H1 (cell line): Measurements from ENCODE around the gene SPAAR. TPM values are rescaled to one million over a fixed set of nuclear protein-coding genes. Genes with fewer than 3 reads are reported as not detected.

Experiments
- CTCF ChIA-PET: fragments of 300-600 bp; sonication (Branson Sonifier 250); formaldehyde crosslinking; loops from one replicate; lab custom pipeline; 2021; ENCODE audit not compliant: partially characterized antibody; lab: Charles Lee
- POLR2A ChIA-PET: fragments of 300-600 bp; sonication (Branson Sonifier 250); formaldehyde crosslinking; loops from one replicate; lab custom pipeline; 2021; ENCODE audit warnings: inconsistent platforms; ENCODE audit not compliant: partially characterized antibody; lab: Charles Lee
- DNase-seq, 2 experiments: peaks; one replicate each; pipeline versions ENCODE4 v3.0.0 to v3.0.0-alpha.2; 2010 to 2022; ENCODE audit warnings: low spot score in 2 of 2, low read depth in 1 of 2, mixed read lengths in 1 of 2
- FAIRE-seq: peaks from 2 replicates; lab custom pipeline; 2011; peaks lifted over from hg19 to GRCh38; lab: Jason Lieb, UNC
- H2AFZ ChIP-seq: 2 replicates; pipeline ENCODE4 v1.8.1; 2012; ENCODE audit warnings: low read length, inconsistent platforms
- H2AK5ac ChIP-seq: 2 replicates; pipeline ENCODE4 v1.6.1; 2013; ENCODE audit warnings: low read depth, low read length
- H2BK120ac ChIP-seq: replicated peaks from 2 replicates; pipeline ENCODE3; 2013; ENCODE audit warnings: low read depth, low read length, inconsistent platforms
- H2BK12ac ChIP-seq: 2 replicates; pipeline ENCODE4 v1.6.1; 2013; ENCODE audit warnings: low read depth, low read length
- H2BK15ac ChIP-seq: 2 replicates; pipeline ENCODE4 v1.6.1; 2013; ENCODE audit warnings: low read length
- H2BK20ac ChIP-seq: 2 replicates; pipeline ENCODE4 v1.6.1; 2013; ENCODE audit warnings: low read length
- H2BK5ac ChIP-seq: 2 replicates; pipeline ENCODE4 v1.6.1; 2013; ENCODE audit warnings: low read depth, low read length
- H3K14ac ChIP-seq: 2 replicates; pipeline ENCODE4 v1.6.1; 2013; ENCODE audit warnings: inconsistent platforms; ENCODE audit not compliant: insufficient read length
- H3K18ac ChIP-seq: 2 replicates; pipeline ENCODE4 v1.6.1; 2013; ENCODE audit warnings: low read length; ENCODE audit errors: extremely low read depth
- H3K23ac ChIP-seq: 2 replicates; pipeline ENCODE4 v1.6.1; 2013; ENCODE audit warnings: inconsistent platforms; ENCODE audit not compliant: insufficient read length
- H3K23me2 ChIP-seq: 2 replicates; pipeline ENCODE4 v1.6.1; 2013; ENCODE audit warnings: low read depth, low read length
- H3K27ac ChIP-seq: 2 replicates; pipeline ENCODE4 v1.6.1; 2011; ENCODE audit warnings: low read depth, low read length, inconsistent platforms
- H3K27me3 ChIP-seq, 4 experiments: replicated peaks in 1 of 4; 1 replicate in 1 of 4; 2 replicates in 3 of 4; pipeline versions ENCODE4 v1.6.1 to v1.8.1; 2011 to 2013; ENCODE audit warnings: low read length in 3 of 4, mild to moderate bottlenecking in 3 of 4, inconsistent platforms in 2 of 4, mixed read lengths in 2 of 4, moderate library complexity in 1 of 4; ENCODE audit not compliant: control insufficient read depth in 3 of 4, insufficient read depth in 3 of 4; ENCODE audit errors: extremely low read depth in 1 of 4
- H3K36me3 ChIP-seq, 4 experiments: 2 replicates each; pipeline versions ENCODE4 v1.6.1 to v1.8.1; 2011 to 2013; ENCODE audit warnings: mild to moderate bottlenecking in 4 of 4, low read length in 3 of 4, moderate library complexity in 2 of 4, control low read depth in 1 of 4, inconsistent platforms in 1 of 4; ENCODE audit not compliant: insufficient read depth in 4 of 4, control insufficient read depth in 2 of 4
- H3K4ac ChIP-seq: replicated peaks from 2 replicates; pipeline ENCODE3; 2013; ENCODE audit warnings: low read length, low read depth, mixed read lengths, inconsistent platforms; ENCODE audit not compliant: insufficient read length
- H3K4me1 ChIP-seq, 4 experiments: replicated peaks in 1 of 4; 1 replicate in 1 of 4; 2 replicates in 3 of 4; pipeline versions ENCODE4 v1.6.1 to v1.8.1; 2011 to 2013; ENCODE audit warnings: low read length in 3 of 4, inconsistent platforms in 2 of 4, mixed read lengths in 1 of 4; ENCODE audit not compliant: insufficient read depth in 4 of 4, control insufficient read depth in 3 of 4
- H3K4me2 ChIP-seq, 2 experiments: 2 replicates each; pipeline versions ENCODE4 v1.6.1 to v1.8.1; 2011 to 2013; ENCODE audit warnings: low read depth in 2 of 2, low read length in 2 of 2, control low read depth in 1 of 2, inconsistent platforms in 1 of 2, mild to moderate bottlenecking in 1 of 2; ENCODE audit not compliant: insufficient read depth in 1 of 2
- H3K4me3 ChIP-seq, 4 experiments: fragments of 200-600, 300-600 bp in 1 of 4; sonication (generic), shearing (Covaris generic), sonication (Bioruptor Twin) in 1 of 4; 2 replicates each; pipeline versions ENCODE4 v1.5.1 to v1.8.1; 2011 to 2016; ENCODE audit warnings: low read length in 4 of 4, low read depth in 3 of 4, control low read depth in 2 of 4, inconsistent platforms in 2 of 4, mild to moderate bottlenecking in 2 of 4, mixed read lengths in 1 of 4, moderate library complexity in 1 of 4; ENCODE audit not compliant: insufficient read depth in 2 of 4; ENCODE audit errors: extremely low read depth in 1 of 4
- H3K56ac ChIP-seq: replicated peaks from 2 replicates; pipeline ENCODE3; 2013; ENCODE audit warnings: low read depth, mild to moderate bottlenecking, mixed read lengths, low read length, inconsistent platforms; ENCODE audit not compliant: insufficient read length
- H3K79me1 ChIP-seq: 2 replicates; pipeline ENCODE4 v1.6.1; 2013; ENCODE audit warnings: low read depth, low read length, control low read depth
- H3K79me2 ChIP-seq, 2 experiments: 2 replicates each; pipeline versions ENCODE4 v1.6.1 to v1.8.1; 2012 to 2013; ENCODE audit warnings: low read length in 2 of 2, mild to moderate bottlenecking in 2 of 2, inconsistent platforms in 1 of 2; ENCODE audit not compliant: insufficient read depth in 2 of 2, control insufficient read depth in 1 of 2
- H3K9ac ChIP-seq, 4 experiments: replicated peaks in 1 of 4; 1 replicate in 1 of 4; 2 replicates in 3 of 4; pipeline versions ENCODE4 v1.6.1 to v1.8.1; 2011 to 2013; ENCODE audit warnings: low read depth in 3 of 4, low read length in 3 of 4, control low read depth in 2 of 4, mild to moderate bottlenecking in 2 of 4, moderate library complexity in 2 of 4, inconsistent platforms in 1 of 4; ENCODE audit errors: extremely low read depth in 1 of 4
- H3K9me3 ChIP-seq, 2 experiments: 2 replicates each; pipeline versions ENCODE4 v1.6.1 to v1.8.1; 2012 to 2013; ENCODE audit warnings: mild to moderate bottlenecking in 2 of 2, moderate library complexity in 2 of 2, control low read depth in 1 of 2, inconsistent platforms in 1 of 2, low read depth in 1 of 2, low read length in 1 of 2, mixed read lengths in 1 of 2; ENCODE audit not compliant: insufficient read depth in 2 of 2
- H4K20me1 ChIP-seq, 2 experiments: replicated peaks in 1 of 2; 2 replicates each; pipeline versions ENCODE3 to v1.8.1; 2011 to 2013; ENCODE audit warnings: inconsistent platforms in 2 of 2, low read length in 2 of 2, mild to moderate bottlenecking in 1 of 2; ENCODE audit not compliant: insufficient read depth in 2 of 2, control insufficient read depth in 1 of 2
- H4K5ac ChIP-seq: 2 replicates; pipeline ENCODE4 v1.6.1; 2013; ENCODE audit warnings: low read length, low read depth, mixed read lengths, inconsistent platforms; ENCODE audit not compliant: insufficient read length
- H4K8ac ChIP-seq: 2 replicates; pipeline ENCODE4 v1.8.0; 2013; ENCODE audit warnings: mild to moderate bottlenecking, moderate library complexity, low read length, inconsistent platforms; ENCODE audit not compliant: insufficient read depth; ENCODE audit errors: extremely low read depth
- H4K91ac ChIP-seq: replicated peaks from 2 replicates; pipeline ENCODE3; 2013; ENCODE audit warnings: low read length, mixed read lengths, inconsistent platforms; ENCODE audit not compliant: insufficient read length
- GABPA ChIP-seq: IDR thresholded peaks from 2 replicates; pipeline ENCODE4 v1.6.1; 2011; ENCODE audit warnings: mild to moderate bottlenecking, low read length, moderate library complexity, borderline replicate concordance; ENCODE audit not compliant: insufficient read depth
- GTF2F1 ChIP-seq: IDR thresholded peaks from 2 replicates; pipeline ENCODE4 v1.6.1; 2012; ENCODE audit warnings: low read depth, low read length, improper control_type of control experiment, borderline replicate concordance
- MAX ChIP-seq: IDR thresholded peaks from 2 replicates; pipeline ENCODE4 v1.6.1; 2012; ENCODE audit warnings: inconsistent platforms
- RAD21 ChIP-seq, 2 experiments: IDR thresholded peaks in 1 of 2; conservative IDR thresholded peaks in 1 of 2; 2 replicates each; pipeline ENCODE4 v1.6.1; 2011; ENCODE audit warnings: low read depth in 2 of 2, low read length in 2 of 2, improper control_type of control experiment in 1 of 2, inconsistent platforms in 1 of 2, mild to moderate bottlenecking in 1 of 2, moderate library complexity in 1 of 2
- RBBP5 ChIP-seq: IDR thresholded peaks from 2 replicates; pipeline ENCODE4 v1.7.1; 2012; ENCODE audit warnings: low read depth, mild to moderate bottlenecking, inconsistent platforms, low read length, moderate library complexity, borderline replicate concordance
- RFX5 ChIP-seq: IDR thresholded peaks from 2 replicates; pipeline ENCODE4 v1.6.1; 2011; ENCODE audit warnings: low read depth, low read length, improper control_type of control experiment, borderline replicate concordance
- SIX5 ChIP-seq: IDR thresholded peaks from 2 replicates; pipeline ENCODE4 v1.6.1; 2011; ENCODE audit warnings: mild to moderate bottlenecking, low read depth, low read length
- SP2 ChIP-seq: IDR thresholded peaks from 2 replicates; pipeline ENCODE4 v1.6.1; 2012; ENCODE audit warnings: mild to moderate bottlenecking, low read length, inconsistent platforms
- TAF1 ChIP-seq: IDR thresholded peaks from 2 replicates; pipeline ENCODE4 v1.6.1; 2011; ENCODE audit warnings: mild to moderate bottlenecking, low read depth, low read length
- WGBS, 2 experiments: shearing (Covaris generic) in 1 of 2; methylation state at CpG; one replicate each; pipeline versions ENCODE4 v1.1.6 to v1.1.7; 2013 to 2015; ENCODE audit warnings: low lambda C conversion rate in 2 of 2, mixed read lengths in 2 of 2, inconsistent platforms in 1 of 2, low coverage in 1 of 2, missing lambda C conversion rate in 1 of 2; ENCODE audit not compliant: insufficient replicate concordance in 2 of 2, insufficient coverage in 1 of 2, insufficient read length in 1 of 2; ENCODE audit errors: extremely low coverage in 1 of 2, missing lambda C conversion rate in 1 of 2; 5-methylcytosine and 5-hydroxymethylcytosine counted together
- polyA plus RNA-seq, 7 experiments: library from polyadenylated mRNA; depleted of rRNA in 3 of 7; stranded (reverse) in 5 of 7; unstranded in 2 of 7; fragments of >200 nt in 5 of 7; fragments of 200-250 nt in 2 of 7; gene quantifications; 1 replicate in 5 of 7; 2 replicates in 1 of 7; 4 replicates in 1 of 7; pipeline versions ENCODE4 v1.2.1 to v1.2.3, GENCODE V29; 2011 to 2013; ENCODE audit warnings: missing spikeins in 2 of 7, mixed read lengths in 2 of 7
- total RNA-seq: library from RNA; stranded (reverse); fragmentation: NEBNext Ultra II Directional; extraction: Animal tissue kit (Norgen Biotek cat#: 25700); gene quantifications from 2 replicates; pipeline ENCODE4 v1.2.1, GENCODE V29; 2021

The SPAAR gene
- total and polyA plus RNA-seq, 2 of the 8 experiments (the other 6 are each of a cell fraction or from before 2014, with no cell fraction given): 0.27 TPM; not detected in 1

- H3K56ac ChIP-seq: no peak overlapping the region
- TF ChIP-seq TAF1 (no peak), SIX5 (no peak), RFX5 (no peak), SP2 (no peak), RBBP5 (no peak), GABPA (no peak), RAD21 (IDR thresholded peaks at IDR 0.05 in 1 of 2, conservative IDR thresholded peaks at IDR 0.05 in 1 of 2; ENCODE audit: low read depth in 2 of 2, low read length in 2 of 2) (no peak), MAX (no peak), GTF2F1 (no peak)
- H4K8ac ChIP-seq: no peak overlapping the region; the same call in 1 of the 2 replicates
- no peak overlapping the region for H3K4ac ChIP-seq
- no peak overlapping the region; a peak in 1 of 7 replicates for H3K9ac ChIP-seq
- no peaks in the 10 kb centered on the region for H4K20me1 ChIP-seq
- POLR2A ChIA-PET: interaction anchor here (1.0 kb wide), 1 partner anchor 29 kb away, joined by 3 read pairs; no protein-coding TSS in a partner anchor
- H2BK20ac ChIP-seq: no peak overlapping the region
- H3K27me3 ChIP-seq: no peaks in the 10 kb centered on the region; a peak in 2 of 7 replicates
- 80% methylated on average over 9 of the region's 10 CpGs; no CpG with 5 or more reads in 1 of the 2 experiments for WGBS, 2 experiments
- no peak overlapping the region; the same call in 1 of the 2 replicates for H2BK15ac ChIP-seq
- no peaks in the 10 kb centered on the region for H3K9me3 ChIP-seq
- CTCF ChIA-PET: interaction anchor here (0.6 to 5.6 kb wide), 18 partner anchors 9 to 1283 kb away, joined by 3 to 26 read pairs (median 4); partner anchors contain the start of genes CREB3 and TLN1
- peaks cover 13 to 31% (median 21%) of the 10 kb centered on the region in 4 experiments for H3K4me1 ChIP-seq
- H3K4me3 ChIP-seq: no peak overlapping the region
- DNase-seq (no peak), FAIRE-seq (no peak)
- no peak overlapping the region for H2BK120ac ChIP-seq
- no peak overlapping the region for H4K5ac ChIP-seq
- peaks cover 3% of the 10 kb centered on the region; the same call in 1 of the 2 replicates for H3K23me2 ChIP-seq
- no peak overlapping the region for H3K27ac ChIP-seq
- H3K36me3 ChIP-seq: no peaks in the 10 kb centered on the region
- no peak overlapping the region for H2BK5ac ChIP-seq
- H3K4me2 ChIP-seq: no peak overlapping the region
- 0 out of 2 replicates have a peak overlapping the region, but pooled peaks have one; percentile 35 for H2BK12ac ChIP-seq
- H3K79me2 ChIP-seq: no peaks in the 10 kb centered on the region
- H2AFZ ChIP-seq: no peak overlapping the region
- H2AK5ac ChIP-seq: no peak overlapping the region
- H3K18ac ChIP-seq: no peak overlapping the region
- no peak overlapping the region for H3K14ac ChIP-seq
- H4K91ac ChIP-seq: no peak overlapping the region
- no peak overlapping the region for H3K23ac ChIP-seq
- H3K79me1 ChIP-seq: 0 out of 2 replicates have a peak, but pooled peaks cover 2% of the 10 kb centered on the region
These were observed 2.4 kb downstream of the SPAAR start for GRCh38 chr9:35911690-35912089.
